GM23338 (cell line): ENCODE measurements around the gene UGT1A10. TPM values are rescaled to one million over a fixed set of nuclear protein-coding genes. Genes with fewer than 3 reads are reported as not detected.

ENCODE experiments used
- ATAC-seq: fragments of 200-7000 bp; cut with Tn5 transposase; 3 replicates; pipeline ENCODE4 v1.9.1; 2020
- DNase-seq: peaks from one replicate; pipeline ENCODE4 v3.0.0-alpha.2; 2015; ENCODE audit warnings: low spot score
- H2AFZ ChIP-seq: fragments of 200-600 bp; sonication (generic); 2 replicates; pipeline ENCODE4 v1.8.0; 2016; ENCODE audit warnings: antibody characterized with exemption, mild to moderate bottlenecking, moderate library complexity
- H3F3A ChIP-seq: fragments of 200-600 bp; sonication (generic); replicated peaks from 2 replicates; pipeline ENCODE4 v1.8.0; 2017; ENCODE audit warnings: antibody characterized with exemption, mixed run types, low read depth
- H3K27ac ChIP-seq: fragments of 200-600 bp; sonication (generic); 2 replicates; pipeline ENCODE4 v1.6.1; 2016; ENCODE audit warnings: low read depth
- H3K27me3 ChIP-seq: fragments of 200-600 bp; sonication (generic); 2 replicates; pipeline ENCODE4 v1.8.0; 2016; ENCODE audit warnings: mild to moderate bottlenecking, mixed run types, moderate library complexity; ENCODE audit not compliant: insufficient read depth
- H3K36me3 ChIP-seq: fragments of 200-600 bp; sonication (generic); 2 replicates; pipeline ENCODE4 v1.8.0; 2016; ENCODE audit warnings: mild to moderate bottlenecking; ENCODE audit not compliant: insufficient read depth
- H3K4me1 ChIP-seq: fragments of 200-600 bp; sonication (generic); 2 replicates; pipeline ENCODE4 v1.8.0; 2016; ENCODE audit warnings: mild to moderate bottlenecking, moderate library complexity; ENCODE audit not compliant: insufficient read depth
- H3K4me2 ChIP-seq: fragments of 200-600 bp; sonication (generic); 2 replicates; pipeline ENCODE4 v1.7.1; 2017; ENCODE audit warnings: mixed run types
- H3K4me3 ChIP-seq: fragments of 200-600 bp; sonication (generic); 2 replicates; pipeline ENCODE4 v1.6.1; 2016; ENCODE audit warnings: mixed run types
- H3K79me2 ChIP-seq: fragments of 200-600 bp; sonication (generic); replicated peaks from 2 replicates; pipeline ENCODE4 v1.8.0; 2017; ENCODE audit warnings: mild to moderate bottlenecking; ENCODE audit not compliant: insufficient read depth
- H3K9me2 ChIP-seq: fragments of 200-600 bp; sonication (generic); 2 replicates; pipeline ENCODE4 v1.8.0; 2017; ENCODE audit not compliant: insufficient read depth
- H4K20me1 ChIP-seq: fragments of 200-600 bp; sonication (generic); replicated peaks from 2 replicates; pipeline ENCODE4 v1.8.0; 2017; ENCODE audit warnings: mild to moderate bottlenecking; ENCODE audit not compliant: insufficient read depth
- H3K27ac Mint-ChIP-seq: 2 replicates; pipeline ENCODE4 v1.8.0; 2020; ENCODE audit warnings: inconsistent platforms, mild to moderate bottlenecking, moderate library complexity, mixed read lengths
- H3K27me3 Mint-ChIP-seq: 3 replicates; pipeline ENCODE4 v1.8.0; 2022; ENCODE audit warnings: low read depth, mild to moderate bottlenecking, moderate library complexity, mixed read lengths, inconsistent platforms; ENCODE audit not compliant: insufficient read depth, poor library complexity
- H3K36me3 Mint-ChIP-seq: 3 replicates; pipeline ENCODE4 v1.8.0; 2021; ENCODE audit warnings: low read depth, mild to moderate bottlenecking, inconsistent platforms, moderate library complexity, mixed read lengths
- H3K4me1 Mint-ChIP-seq: 3 replicates; pipeline ENCODE4 v1.8.0; 2020; ENCODE audit warnings: mild to moderate bottlenecking, inconsistent platforms, mixed read lengths
- H3K4me3 Mint-ChIP-seq: 3 replicates; pipeline ENCODE4 v1.8.0; 2021; ENCODE audit warnings: moderate library complexity, mild to moderate bottlenecking, inconsistent platforms, mixed read lengths
- H3K9me3 Mint-ChIP-seq: 3 replicates; pipeline ENCODE4 v1.8.0; 2020; ENCODE audit warnings: moderate library complexity, mild to moderate bottlenecking, inconsistent platforms, mixed read lengths
- POLR2AphosphoS5 ChIP-seq: IDR thresholded peaks from 2 replicates; pipeline ENCODE4 v1.6.1; 2016; ENCODE audit warnings: antibody characterized with exemption, low read depth
- STAT1 ChIP-seq: IDR thresholded peaks from one replicate; pipeline ENCODE4 v1.6.1; 2016; ENCODE audit warnings: antibody characterized with exemption; ENCODE audit not compliant: unreplicated experiment
- ZNF114 ChIP-seq: fragments of 250-450 bp; sonication (Bioruptor Pico); IDR thresholded peaks from 2 replicates; pipeline ENCODE4 v1.5.0; 2020; ENCODE audit warnings: mild to moderate bottlenecking, moderate library complexity
- ZNF331 ChIP-seq: fragments of 250-450 bp; sonication (Bioruptor Pico); IDR thresholded peaks from 2 replicates; pipeline ENCODE4 v1.5.0; 2020; ENCODE audit warnings: low read depth, mild to moderate bottlenecking, moderate library complexity
- polyA plus RNA-seq: library from polyadenylated mRNA; unstranded; fragments of >200 nt; fragmentation: Nextera tagmentation; extraction: Ambion mirVana; gene quantifications from 2 replicates; pipeline ENCODE4 v1.2.1, GENCODE V29; 2016
- total RNA-seq: library from RNA; depleted of rRNA; stranded (reverse); fragments of >200 nt; shearing (Covaris generic); gene quantifications from 2 replicates; pipeline ENCODE4 v1.2.3, GENCODE V29; 2014
- TF ChIP-seq, protein P1 (sequence below): fragments of 250-450 bp; sonication (Bioruptor Pico); IDR thresholded peaks from 2 replicates; pipeline ENCODE4 v1.5.0; 2020; ENCODE audit warnings: mild to moderate bottlenecking, moderate library complexity
- TF ChIP-seq, protein P2 (sequence below): IDR thresholded peaks from one replicate; pipeline ENCODE4 v1.6.1; 2018; ENCODE audit warnings: antibody characterized with exemption; ENCODE audit not compliant: unreplicated experiment

UGT1A10 gene
- total and polyA plus RNA-seq, 2 experiments from 2014 or later: not detected

DNA sequence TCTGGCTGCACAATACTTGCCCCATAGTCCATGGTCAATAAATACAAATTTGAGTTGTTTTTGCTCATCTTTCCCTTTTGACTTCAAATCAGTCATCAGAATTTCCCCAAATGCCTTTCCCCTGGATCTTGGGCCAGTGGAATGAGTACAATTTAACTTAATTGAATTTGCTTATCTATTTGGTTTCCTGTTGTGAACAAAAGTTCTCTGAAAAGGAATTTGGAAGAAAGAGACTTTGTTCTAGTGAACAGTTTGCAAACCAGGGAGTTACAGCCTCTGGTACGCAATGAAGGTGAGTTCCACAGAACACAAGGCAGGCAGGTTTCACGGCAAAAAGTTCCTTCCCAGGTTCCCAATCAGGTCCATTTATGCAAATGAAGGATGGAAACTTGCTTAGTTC is 122.6 kb downstream of the UGT1A10 start:
- Histone ChIP-seq H3K4me3 (no peak overlapping the region), H4K20me1 (no peaks in the 10 kb centered on the region), H2AFZ (no peak overlapping the region), H3K27ac (no peak overlapping the region), H3K27me3 (no peaks in the 10 kb centered on the region), H3K4me2 (no peak overlapping the region), H3F3A (no peaks in the 10 kb centered on the region), H3K4me1 (no peaks in the 10 kb centered on the region), H3K9me2 (no peaks in the 10 kb centered on the region; the same call in 1 of the 2 replicates), H3K79me2 (no peaks in the 10 kb centered on the region), H3K36me3 (no peaks in the 10 kb centered on the region)
- DNase-seq (no peak), ATAC-seq (no peak)
- Mint-ChIP-seq H3K36me3 (no peaks in the 10 kb centered on the region), H3K9me3 (peaks cover 7% of the 10 kb centered on the region; the same call in 1 of the 3 replicates), H3K4me3 (no peak overlapping the region), H3K27ac (no peak overlapping the region), H3K4me1 (no peaks in the 10 kb centered on the region; the same call in 2 of the 3 replicates), H3K27me3 (no peaks in the 10 kb centered on the region)
- TF ChIP-seq, protein P1, sequence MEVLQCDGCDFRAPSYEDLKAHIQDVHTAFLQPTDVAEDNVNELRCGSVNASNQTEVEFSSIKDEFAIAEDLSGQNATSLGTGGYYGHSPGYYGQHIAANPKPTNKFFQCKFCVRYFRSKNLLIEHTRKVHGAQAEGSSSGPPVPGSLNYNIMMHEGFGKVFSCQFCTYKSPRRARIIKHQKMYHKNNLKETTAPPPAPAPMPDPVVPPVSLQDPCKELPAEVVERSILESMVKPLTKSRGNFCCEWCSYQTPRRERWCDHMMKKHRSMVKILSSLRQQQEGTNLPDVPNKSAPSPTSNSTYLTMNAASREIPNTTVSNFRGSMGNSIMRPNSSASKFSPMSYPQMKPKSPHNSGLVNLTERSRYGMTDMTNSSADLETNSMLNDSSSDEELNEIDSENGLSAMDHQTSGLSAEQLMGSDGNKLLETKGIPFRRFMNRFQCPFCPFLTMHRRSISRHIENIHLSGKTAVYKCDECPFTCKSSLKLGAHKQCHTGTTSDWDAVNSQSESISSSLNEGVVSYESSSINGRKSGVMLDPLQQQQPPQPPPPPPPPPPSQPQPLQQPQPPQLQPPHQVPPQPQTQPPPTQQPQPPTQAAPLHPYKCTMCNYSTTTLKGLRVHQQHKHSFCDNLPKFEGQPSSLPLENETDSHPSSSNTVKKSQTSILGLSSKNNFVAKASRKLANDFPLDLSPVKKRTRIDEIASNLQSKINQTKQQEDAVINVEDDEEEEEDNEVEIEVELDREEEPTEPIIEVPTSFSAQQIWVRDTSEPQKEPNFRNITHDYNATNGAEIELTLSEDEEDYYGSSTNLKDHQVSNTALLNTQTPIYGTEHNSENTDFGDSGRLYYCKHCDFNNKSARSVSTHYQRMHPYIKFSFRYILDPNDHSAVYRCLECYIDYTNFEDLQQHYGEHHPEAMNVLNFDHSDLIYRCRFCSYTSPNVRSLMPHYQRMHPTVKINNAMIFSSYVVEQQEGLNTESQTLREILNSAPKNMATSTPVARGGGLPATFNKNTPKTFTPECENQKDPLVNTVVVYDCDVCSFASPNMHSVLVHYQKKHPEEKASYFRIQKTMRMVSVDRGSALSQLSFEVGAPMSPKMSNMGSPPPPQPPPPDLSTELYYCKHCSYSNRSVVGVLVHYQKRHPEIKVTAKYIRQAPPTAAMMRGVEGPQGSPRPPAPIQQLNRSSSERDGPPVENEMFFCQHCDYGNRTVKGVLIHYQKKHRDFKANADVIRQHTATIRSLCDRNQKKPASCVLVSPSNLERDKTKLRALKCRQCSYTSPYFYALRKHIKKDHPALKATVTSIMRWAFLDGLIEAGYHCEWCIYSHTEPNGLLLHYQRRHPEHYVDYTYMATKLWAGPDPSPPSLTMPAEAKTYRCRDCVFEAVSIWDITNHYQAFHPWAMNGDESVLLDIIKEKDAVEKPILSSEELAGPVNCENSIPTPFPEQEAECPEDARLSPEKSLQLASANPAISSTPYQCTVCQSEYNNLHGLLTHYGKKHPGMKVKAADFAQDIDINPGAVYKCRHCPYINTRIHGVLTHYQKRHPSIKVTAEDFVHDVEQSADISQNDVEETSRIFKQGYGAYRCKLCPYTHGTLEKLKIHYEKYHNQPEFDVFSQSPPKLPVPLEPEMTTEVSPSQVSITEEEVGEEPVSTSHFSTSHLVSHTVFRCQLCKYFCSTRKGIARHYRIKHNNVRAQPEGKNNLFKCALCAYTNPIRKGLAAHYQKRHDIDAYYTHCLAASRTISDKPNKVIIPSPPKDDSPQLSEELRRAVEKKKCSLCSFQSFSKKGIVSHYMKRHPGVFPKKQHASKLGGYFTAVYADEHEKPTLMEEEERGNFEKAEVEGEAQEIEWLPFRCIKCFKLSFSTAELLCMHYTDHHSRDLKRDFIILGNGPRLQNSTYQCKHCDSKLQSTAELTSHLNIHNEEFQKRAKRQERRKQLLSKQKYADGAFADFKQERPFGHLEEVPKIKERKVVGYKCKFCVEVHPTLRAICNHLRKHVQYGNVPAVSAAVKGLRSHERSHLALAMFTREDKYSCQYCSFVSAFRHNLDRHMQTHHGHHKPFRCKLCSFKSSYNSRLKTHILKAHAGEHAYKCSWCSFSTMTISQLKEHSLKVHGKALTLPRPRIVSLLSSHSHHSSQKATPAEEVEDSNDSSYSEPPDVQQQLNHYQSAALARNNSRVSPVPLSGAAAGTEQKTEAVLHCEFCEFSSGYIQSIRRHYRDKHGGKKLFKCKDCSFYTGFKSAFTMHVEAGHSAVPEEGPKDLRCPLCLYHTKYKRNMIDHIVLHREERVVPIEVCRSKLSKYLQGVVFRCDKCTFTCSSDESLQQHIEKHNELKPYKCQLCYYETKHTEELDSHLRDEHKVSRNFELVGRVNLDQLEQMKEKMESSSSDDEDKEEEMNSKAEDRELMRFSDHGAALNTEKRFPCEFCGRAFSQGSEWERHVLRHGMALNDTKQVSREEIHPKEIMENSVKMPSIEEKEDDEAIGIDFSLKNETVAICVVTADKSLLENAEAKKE (CRISPR knock-in tag): no peak
- TF ChIP-seq STAT1 (no peak), ZNF331 (no peak)

DNA sequence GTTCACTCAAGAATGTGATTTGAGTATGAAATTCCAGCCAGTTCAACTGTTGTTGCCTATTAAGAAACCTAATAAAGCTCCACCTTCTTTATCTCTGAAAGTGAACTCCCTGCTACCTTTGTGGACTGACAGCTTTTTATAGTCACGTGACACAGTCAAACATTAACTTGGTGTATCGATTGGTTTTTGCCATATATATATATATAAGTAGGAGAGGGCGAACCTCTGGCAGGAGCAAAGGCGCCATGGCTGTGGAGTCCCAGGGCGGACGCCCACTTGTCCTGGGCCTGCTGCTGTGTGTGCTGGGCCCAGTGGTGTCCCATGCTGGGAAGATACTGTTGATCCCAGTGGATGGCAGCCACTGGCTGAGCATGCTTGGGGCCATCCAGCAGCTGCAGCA is 123.8 kb downstream of the UGT1A10 start, which contains the start of gene UGT1A1:
UGT1A1 (plus strand) TSS at position 228 of the 400 bp plus-strand sequence; CDS start at position 246, 18 bp downstream.
- ATAC-seq: no peak
- TF ChIP-seq, protein P2, sequence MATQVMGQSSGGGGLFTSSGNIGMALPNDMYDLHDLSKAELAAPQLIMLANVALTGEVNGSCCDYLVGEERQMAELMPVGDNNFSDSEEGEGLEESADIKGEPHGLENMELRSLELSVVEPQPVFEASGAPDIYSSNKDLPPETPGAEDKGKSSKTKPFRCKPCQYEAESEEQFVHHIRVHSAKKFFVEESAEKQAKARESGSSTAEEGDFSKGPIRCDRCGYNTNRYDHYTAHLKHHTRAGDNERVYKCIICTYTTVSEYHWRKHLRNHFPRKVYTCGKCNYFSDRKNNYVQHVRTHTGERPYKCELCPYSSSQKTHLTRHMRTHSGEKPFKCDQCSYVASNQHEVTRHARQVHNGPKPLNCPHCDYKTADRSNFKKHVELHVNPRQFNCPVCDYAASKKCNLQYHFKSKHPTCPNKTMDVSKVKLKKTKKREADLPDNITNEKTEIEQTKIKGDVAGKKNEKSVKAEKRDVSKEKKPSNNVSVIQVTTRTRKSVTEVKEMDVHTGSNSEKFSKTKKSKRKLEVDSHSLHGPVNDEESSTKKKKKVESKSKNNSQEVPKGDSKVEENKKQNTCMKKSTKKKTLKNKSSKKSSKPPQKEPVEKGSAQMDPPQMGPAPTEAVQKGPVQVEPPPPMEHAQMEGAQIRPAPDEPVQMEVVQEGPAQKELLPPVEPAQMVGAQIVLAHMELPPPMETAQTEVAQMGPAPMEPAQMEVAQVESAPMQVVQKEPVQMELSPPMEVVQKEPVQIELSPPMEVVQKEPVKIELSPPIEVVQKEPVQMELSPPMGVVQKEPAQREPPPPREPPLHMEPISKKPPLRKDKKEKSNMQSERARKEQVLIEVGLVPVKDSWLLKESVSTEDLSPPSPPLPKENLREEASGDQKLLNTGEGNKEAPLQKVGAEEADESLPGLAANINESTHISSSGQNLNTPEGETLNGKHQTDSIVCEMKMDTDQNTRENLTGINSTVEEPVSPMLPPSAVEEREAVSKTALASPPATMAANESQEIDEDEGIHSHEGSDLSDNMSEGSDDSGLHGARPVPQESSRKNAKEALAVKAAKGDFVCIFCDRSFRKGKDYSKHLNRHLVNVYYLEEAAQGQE: no peak
- TF ChIP-seq POLR2AphosphoS5 (no peak), ZNF114 (no peak), ZNF331 (no peak)

More for the DNA sequence above, 123.8 kb downstream of the UGT1A10 start, which contains the start of gene UGT1A1:
- H3K9me2 ChIP-seq: no peaks in the 10 kb centered on the region; the same call in 1 of the 2 replicates
- no peak within 1 kb of the TSS for H3K27ac ChIP-seq
- H3K27me3 ChIP-seq: no peaks in the 10 kb centered on the region
- no peak within 1 kb of the TSS for H3K4me2 ChIP-seq
- H3K27me3 Mint-ChIP-seq: no peaks in the 10 kb centered on the region
- no peaks in the 10 kb centered on the region for H4K20me1 ChIP-seq
- H2AFZ ChIP-seq: no peak within 1 kb of the TSS
- no peak within 1 kb of the TSS for H3K4me3 ChIP-seq
- H3K4me1 ChIP-seq: no peaks in the 10 kb centered on the region
- H3K36me3 ChIP-seq: no peaks in the 10 kb centered on the region
- H3K9me3 Mint-ChIP-seq: peaks cover 4% of the 10 kb centered on the region; the same call in 1 of the 3 replicates
- H3K36me3 Mint-ChIP-seq: no peaks in the 10 kb centered on the region
- no peaks in the 10 kb centered on the region; the same call in 2 of the 3 replicates for H3K4me1 Mint-ChIP-seq
- no peak within 1 kb of the TSS for H3K27ac Mint-ChIP-seq
- no peaks in the 10 kb centered on the region for H3F3A ChIP-seq
- DNase-seq: no peak
- no peak within 1 kb of the TSS for H3K4me3 Mint-ChIP-seq
- H3K79me2 ChIP-seq: no peaks in the 10 kb centered on the region
